Pons (tissue), 1 donor: ENCODE data around the gene LPAR3.

Source experiments
- DNase-seq: peaks from one replicate; pipeline ENCODE4 v3.0.0-alpha.2; 2016; ENCODE audit warnings: low spot score

LPAR3 gene

GRCh38 chr1:84774669-84775534 lies 118.1 kb downstream of the LPAR3 start:
- no peak for DNase-seq

- DNase-seq = no peak
Measured at GRCh38 chr1:84773933-84774497, 119.0 kb downstream of the LPAR3 start.

GRCh38 chr1:84773195-84773594 lies 119.8 kb downstream of the LPAR3 start:
- no peak for DNase-seq

GRCh38 chr1:84772428-84772943 lies 120.5 kb downstream of the LPAR3 start:
- peak; percentile 92 for DNase-seq

- DNase-seq = no peak
Measured at GRCh38 chr1:84771895-84772294, 121.1 kb downstream of the LPAR3 start.

- no peak for DNase-seq
Measured at GRCh38 chr1:84770481-84770880, 122.5 kb downstream of the LPAR3 start.

- DNase-seq = no peak
Measured at GRCh38 chr1:84769636-84770035, 123.4 kb downstream of the LPAR3 start.

- no peak for DNase-seq
Measured at GRCh38 chr1:84768634-84769033, 124.4 kb downstream of the LPAR3 start.

- DNase-seq = no peak
Measured at GRCh38 chr1:84763912-84764680, 128.9 kb downstream of the LPAR3 start.

GRCh38 chr1:84762664-84763063 lies 130.3 kb downstream of the LPAR3 start:
- no peak for DNase-seq
